Neural crest cell (in vitro differentiated cells): ENCODE measurements around the gene FOXK1. TPM values are rescaled to one million over a fixed set of nuclear protein-coding genes. Genes with fewer than 3 reads are reported as not detected.
"Not testable (repeated sequence)": the region's sequence is repeated elsewhere in the genome, so short reads cannot be mapped to it uniquely, and the experiment has no call there.

Source experiments
- DNase-seq: peaks from one replicate; pipeline ENCODE4 v3.0.0; 2021; ENCODE audit warnings: low read depth, mixed read lengths, low spot score
- H3K27ac Mint-ChIP-seq: one replicate; pipeline ENCODE4 v1.8.0; 2021; ENCODE audit warnings: mild to moderate bottlenecking, mixed read lengths; ENCODE audit not compliant: unreplicated experiment
- H3K27me3 Mint-ChIP-seq: 2 replicates; pipeline ENCODE4 v1.8.0; 2021; ENCODE audit warnings: low read depth, mild to moderate bottlenecking, mixed read lengths
- H3K36me3 Mint-ChIP-seq: 2 replicates; pipeline ENCODE4 v1.8.0; 2021; ENCODE audit warnings: low read depth, mild to moderate bottlenecking, mixed read lengths
- H3K4me1 Mint-ChIP-seq: 2 replicates; pipeline ENCODE4 v1.8.0; 2021; ENCODE audit warnings: mixed read lengths
- H3K4me3 Mint-ChIP-seq: one replicate; pipeline ENCODE4 v1.8.0; 2021; ENCODE audit warnings: mild to moderate bottlenecking, mixed read lengths
- H3K9me3 Mint-ChIP-seq: 2 replicates; pipeline ENCODE4 v1.8.0; 2021; ENCODE audit warnings: mixed read lengths
- CTCF ChIP-seq: fragments of 200-600 bp; sonication (generic); conservative IDR thresholded peaks from 2 replicates; pipeline ENCODE4 v1.5.0; 2021; ENCODE audit warnings: antibody characterized with exemption, mild to moderate bottlenecking
- total RNA-seq: library from RNA; stranded (reverse); gene quantifications from 2 replicates; pipeline ENCODE4 v1.2.1, GENCODE V29; 2021

Gene FOXK1
- total RNA-seq, 1 donor from 2014 or later = 29.1 TPM

DNA sequence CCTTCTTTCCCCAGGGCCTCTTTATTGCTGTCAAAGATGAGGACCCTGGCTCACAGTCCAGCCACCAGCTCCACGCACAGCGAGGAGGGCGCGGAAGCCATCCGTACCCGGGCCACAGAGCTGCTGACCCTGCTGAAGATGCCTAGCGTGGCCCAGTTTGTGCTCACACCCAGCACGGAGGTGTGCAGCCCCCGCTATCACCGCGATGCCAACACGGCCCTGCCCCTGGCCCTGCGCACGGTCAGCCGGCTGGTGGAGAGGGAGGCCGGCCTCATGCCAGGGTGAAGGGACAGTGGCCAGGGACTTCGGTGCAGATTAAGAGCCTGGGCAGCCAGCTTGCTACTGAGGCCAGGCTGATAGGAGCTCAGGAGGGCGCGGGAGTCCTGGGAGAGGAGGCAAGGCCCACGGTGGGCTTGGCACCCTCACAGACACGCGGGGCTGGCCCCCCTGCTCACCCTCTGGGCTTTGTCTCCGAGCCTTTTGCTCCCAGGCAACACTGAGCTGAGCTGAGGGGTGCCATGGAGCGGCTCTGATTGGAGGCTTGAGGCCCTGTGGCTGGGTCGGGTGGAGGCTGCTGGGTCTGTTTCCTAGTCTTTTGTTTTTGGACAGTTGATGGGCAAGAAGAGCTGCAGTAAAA is 109.1 kb downstream of the FOXK1 start:
- no peak for DNase-seq

DNA sequence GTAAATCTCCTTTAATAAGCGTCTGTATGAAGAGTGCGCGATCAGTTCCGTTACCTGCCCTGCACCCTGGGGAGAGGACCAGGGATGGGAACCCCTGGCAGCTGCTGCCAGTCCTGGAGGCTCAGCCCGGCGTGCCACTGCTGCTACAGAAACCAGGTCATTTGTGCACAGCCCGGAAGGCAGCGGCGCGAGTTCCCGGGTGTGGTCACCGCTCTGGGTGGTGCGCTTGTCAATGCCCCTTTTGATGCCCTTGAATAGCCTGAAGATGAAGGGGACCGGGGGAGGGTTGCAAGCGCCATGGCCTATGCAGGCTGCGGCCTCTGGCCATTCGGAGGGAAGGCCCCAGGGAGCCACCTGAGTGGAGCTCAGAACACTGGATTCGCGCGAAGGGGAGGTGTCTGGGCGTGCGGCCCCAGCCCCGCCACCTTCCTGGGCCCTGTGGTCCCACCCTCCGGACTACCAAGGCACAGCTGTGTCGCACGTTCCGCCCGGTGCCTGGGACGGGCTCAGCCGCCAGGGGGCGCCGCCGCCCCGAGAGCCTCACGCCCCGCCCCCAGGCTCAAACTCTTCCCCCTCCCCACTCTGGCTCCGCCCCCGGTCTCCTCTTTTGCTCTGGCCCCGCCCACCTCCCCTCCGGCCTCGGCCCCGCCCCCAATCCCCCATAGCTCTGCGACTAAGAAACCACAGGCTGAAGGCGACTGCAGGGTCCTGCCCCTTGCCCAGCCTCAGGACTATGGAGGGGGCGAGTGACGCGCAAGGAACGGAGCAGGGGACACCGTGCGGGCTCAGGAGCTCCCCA is 109.8 kb downstream of the FOXK1 start:
- Mint-ChIP-seq H3K36me3 (peaks cover 2% of the 10 kb centered on the region), H3K27ac (no peak overlapping the region), H3K9me3 (no peaks in the 10 kb centered on the region), H3K4me3 (no peak overlapping the region), H3K4me1 (peaks cover 8% of the 10 kb centered on the region), H3K27me3 (no peaks in the 10 kb centered on the region)
- TF ChIP-seq CTCF = peak; percentile 64
- peak; percentile 79 for DNase-seq

More for the DNA sequence above, 109.1 kb downstream of the FOXK1 start:
- Mint-ChIP-seq H3K9me3 (no peaks in the 10 kb centered on the region), H3K27me3 (no peaks in the 10 kb centered on the region), H3K36me3 (peaks cover 2% of the 10 kb centered on the region), H3K4me3 (no peak overlapping the region), H3K4me1 (peaks cover 8% of the 10 kb centered on the region), H3K27ac (no peak overlapping the region)
- no peak for TF ChIP-seq CTCF

GRCh38 chr7:4792537-4793126 is 110.5 kb downstream of the FOXK1 start:
- Mint-ChIP-seq H3K9me3 (no peaks in the 10 kb centered on the region), H3K27ac (no peak overlapping the region), H3K27me3 (no peaks in the 10 kb centered on the region), H3K4me1 (peaks cover 8% of the 10 kb centered on the region), H3K36me3 (peaks cover 2% of the 10 kb centered on the region), H3K4me3 (no peak overlapping the region)
- no peak for TF ChIP-seq CTCF
- DNase-seq = peak; percentile 16

DNA sequence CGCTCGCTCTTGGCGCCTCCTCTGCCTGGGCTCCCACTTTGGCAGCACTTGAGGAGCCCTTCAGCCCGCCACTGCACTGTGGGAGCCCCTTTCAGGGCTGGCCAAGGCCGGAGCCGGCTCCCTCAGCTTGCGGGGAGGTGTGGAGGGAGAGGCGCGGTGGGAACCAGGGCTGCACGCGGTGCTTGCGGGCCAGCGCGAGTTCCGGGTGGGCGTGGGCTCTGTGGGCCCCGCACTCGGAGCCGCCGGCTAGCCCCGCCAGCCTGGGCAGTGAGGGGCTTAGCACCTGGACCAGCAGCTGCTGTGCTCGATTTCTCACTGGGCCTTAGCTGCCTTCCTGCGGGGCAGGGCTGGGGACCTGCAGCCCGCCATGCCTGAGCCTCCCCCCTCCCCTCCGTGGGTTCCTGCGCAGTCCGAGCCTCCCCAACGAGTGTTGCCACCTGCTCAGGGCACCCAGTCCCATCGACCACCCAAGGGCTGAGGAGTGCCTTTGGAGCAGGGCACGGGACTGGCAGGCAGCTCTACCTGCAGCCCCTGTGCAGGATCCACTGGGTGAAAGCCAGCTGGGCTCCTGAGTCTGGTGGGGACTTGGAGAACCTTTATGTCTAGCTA is 111.4 kb downstream of the FOXK1 start:
- H3K27ac Mint-ChIP-seq, H3K36me3 Mint-ChIP-seq, H3K27me3 Mint-ChIP-seq, H3K4me3 Mint-ChIP-seq, H3K9me3 Mint-ChIP-seq, DNase-seq, H3K4me1 Mint-ChIP-seq: not testable (repeated sequence)

DNA sequence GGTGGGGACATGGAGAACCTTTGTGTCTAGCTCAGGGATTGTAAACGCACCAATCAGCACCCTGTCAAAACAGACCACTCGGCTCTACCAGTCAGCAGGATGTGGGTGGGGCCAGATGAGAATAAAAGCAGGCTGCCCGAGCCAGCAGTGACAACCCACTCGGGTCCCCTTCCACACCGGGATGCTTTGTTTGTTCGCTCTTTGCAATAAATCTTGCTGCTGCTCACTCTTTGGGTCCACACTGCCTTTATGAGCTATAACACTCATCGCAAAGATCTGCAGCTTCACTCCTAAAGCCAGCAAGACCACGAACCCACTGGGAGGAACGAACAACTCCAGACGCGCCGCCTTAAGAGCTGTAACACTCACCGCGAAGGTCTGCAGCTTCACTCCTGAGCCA is 112.1 kb downstream of the FOXK1 start:
- H3K27me3 Mint-ChIP-seq, H3K4me3 Mint-ChIP-seq, H3K27ac Mint-ChIP-seq, DNase-seq, H3K9me3 Mint-ChIP-seq, H3K36me3 Mint-ChIP-seq, H3K4me1 Mint-ChIP-seq: not testable (repeated sequence)

DNA sequence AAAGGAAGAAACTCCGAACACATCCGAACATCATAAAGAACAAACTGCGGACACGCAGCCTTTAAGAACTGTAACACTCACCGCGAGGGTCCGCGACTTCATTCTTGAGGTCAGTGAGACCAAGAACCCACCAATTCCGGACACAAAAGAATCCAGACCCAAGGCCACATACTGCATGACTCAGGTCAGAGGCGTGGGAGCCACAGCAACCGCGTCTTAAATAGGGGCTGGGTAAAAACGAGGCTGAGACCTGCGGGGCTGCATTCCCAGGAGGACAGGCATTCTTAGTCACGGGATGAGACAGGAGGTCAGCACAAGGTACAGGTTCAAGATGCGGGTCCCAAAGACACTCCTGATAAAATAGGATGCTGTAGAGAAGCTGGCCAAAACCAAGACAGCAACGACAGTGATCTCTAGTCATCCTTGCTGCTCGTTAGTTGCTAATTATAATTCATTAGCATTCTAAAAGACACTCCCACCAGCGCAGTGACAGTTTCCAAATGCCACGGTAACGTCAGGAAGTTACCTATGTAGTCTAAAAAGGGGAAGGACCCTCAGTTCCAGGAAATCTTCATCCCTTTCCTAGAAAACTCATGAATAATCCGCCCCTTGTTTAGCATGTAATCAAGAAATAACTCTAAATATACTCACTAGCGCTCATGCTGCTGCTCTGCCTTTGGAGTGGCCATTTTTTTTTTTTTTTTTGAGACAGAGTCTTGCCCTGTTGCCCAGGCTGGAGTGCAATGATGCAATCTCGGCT is 112.7 kb downstream of the FOXK1 start:
- Mint-ChIP-seq H3K27ac (no peak overlapping the region), H3K9me3 (no peaks in the 10 kb centered on the region), H3K4me3 (no peak overlapping the region), H3K36me3 (peaks cover 2% of the 10 kb centered on the region), H3K4me1 (peaks cover 8% of the 10 kb centered on the region), H3K27me3 (no peaks in the 10 kb centered on the region)
- DNase-seq = no peak
- TF ChIP-seq CTCF = no peak
